K562 (cell line): ENCODE results near the gene ATG7. TPM values are rescaled to one million over a fixed set of nuclear protein-coding genes. Genes with fewer than 3 reads are reported as not detected.

Experiments
- ATAC-seq: fragments of 200-7000 bp; cut with Tn5 transposase; 3 replicates; pipeline ENCODE4 v1.9.1; 2020; ENCODE audit warnings: moderate library complexity
- BruUV-seq: library from RNA; stranded (reverse); fragments of 400-500 nt; replicated peaks from 2 replicates; lab custom pipeline; 2021; lab: Mats Ljungman, UMichigan
- CTCF ChIA-PET: fragments of 300-600 bp; formaldehyde crosslinking; extraction: SDS; loops from one replicate; lab custom pipeline; 2021; ENCODE audit warnings: low intra/inter-chr PET ratio; lab: Yijun Ruan, JAX
- POLR2A ChIA-PET: fragments of 300-600, 350-650 bp; sonication (Branson Sonifier 250); formaldehyde crosslinking; extraction: SDS; loops from one replicate; lab custom pipeline; 2021; ENCODE audit warnings: antibody characterized with exemption, inconsistent platforms; lab: Yijun Ruan, JAX
- DNase-seq, 4 experiments: peaks; one replicate each; pipeline versions ENCODE4 v3.0.0 to v3.0.0-alpha.2; 2011 to 2018; ENCODE audit warnings: low spot score in 3 of 4, mixed read lengths in 3 of 4; ENCODE audit errors: extremely low read depth in 1 of 4
- FAIRE-seq: peaks from 2 replicates; lab custom pipeline; 2011; peaks lifted over from hg19 to GRCh38; lab: Jason Lieb, UNC
- H2AFZ ChIP-seq: 2 replicates; pipeline ENCODE4 v1.6.0; 2011; ENCODE audit warnings: low read depth, low read length, control low read depth, inconsistent platforms
- H3K27ac ChIP-seq: fragments of 200-600 bp; 3 replicates; pipeline ENCODE4 v1.8.0; 2011; ENCODE audit warnings: low read depth, mild to moderate bottlenecking, control low read depth, inconsistent platforms, low read length, moderate library complexity, mixed read lengths; ENCODE audit errors: extremely low read depth
- H3K27me3 ChIP-seq, 2 experiments: fragments of 300-600 bp in 1 of 2; 2 replicates in 1 of 2; 3 replicates in 1 of 2; pipeline versions ENCODE4 v1.6.0 to v1.8.0; 2011; ENCODE audit warnings: inconsistent platforms in 2 of 2, low read length in 2 of 2, mild to moderate bottlenecking in 1 of 2, mixed read lengths in 1 of 2, moderate library complexity in 1 of 2; ENCODE audit not compliant: control insufficient read depth in 2 of 2, insufficient read depth in 2 of 2
- H3K36me3 ChIP-seq: fragments of 300-600 bp; 3 replicates; pipeline ENCODE4 v1.8.0; 2011; ENCODE audit warnings: mild to moderate bottlenecking, low read length, inconsistent platforms; ENCODE audit not compliant: control insufficient read depth, insufficient read depth
- H3K4me1 ChIP-seq, 2 experiments: fragments of 200-600 bp in 1 of 2; replicated peaks in 1 of 2; 2 replicates in 1 of 2; 3 replicates in 1 of 2; pipeline versions ENCODE4 v1.5.1 to v1.8.0; 2011; ENCODE audit warnings: inconsistent platforms in 2 of 2, low read length in 2 of 2, mild to moderate bottlenecking in 1 of 2, mixed read lengths in 1 of 2, moderate library complexity in 1 of 2; ENCODE audit not compliant: control insufficient read depth in 2 of 2, insufficient read depth in 2 of 2
- H3K4me2 ChIP-seq: 2 replicates; pipeline ENCODE4 v1.6.1; 2011; ENCODE audit warnings: low read length, control low read depth, inconsistent platforms, mixed read lengths; ENCODE audit not compliant: insufficient read depth
- H3K4me3 ChIP-seq: fragments of 200-600 bp; sonication (generic), shearing (Covaris generic); 2 replicates; pipeline ENCODE4 v1.5.1; 2016; ENCODE audit warnings: control low read depth, inconsistent platforms
- H3K79me2 ChIP-seq: fragments of 200-600 bp; 3 replicates; pipeline ENCODE4 v1.8.0; 2011; ENCODE audit warnings: low read length, inconsistent platforms; ENCODE audit not compliant: control insufficient read depth, insufficient read depth
- H3K9ac ChIP-seq, 2 experiments: 2 replicates each; pipeline versions ENCODE4 v1.6.0 to v1.6.1; 2011; ENCODE audit warnings: low read depth in 2 of 2, low read length in 2 of 2, control low read depth in 1 of 2, inconsistent platforms in 1 of 2, mild to moderate bottlenecking in 1 of 2, mixed read lengths in 1 of 2; ENCODE audit not compliant: insufficient read depth in 1 of 2
- H3K9me1 ChIP-seq: one replicate; pipeline ENCODE4 v1.6.0; 2011; ENCODE audit warnings: inconsistent platforms, mild to moderate bottlenecking, low read length, moderate library complexity; ENCODE audit not compliant: control insufficient read depth, insufficient read depth
- H3K9me3 ChIP-seq: replicated peaks from 2 replicates; pipeline ENCODE4 v1.5.1; 2011; ENCODE audit warnings: low read depth, low read length, inconsistent platforms; ENCODE audit not compliant: control insufficient read depth, insufficient read depth
- H4K20me1 ChIP-seq: replicated peaks from 2 replicates; pipeline ENCODE4 v1.6.1; 2011; ENCODE audit warnings: low read length, inconsistent platforms, mixed read lengths; ENCODE audit not compliant: control insufficient read depth, insufficient read depth
- CCAR2 ChIP-seq: fragments of 200-400 bp; formaldehyde crosslinking; IDR thresholded peaks from 2 replicates; pipeline ENCODE4 v1.6.1; 2017; ENCODE audit warnings: mild to moderate bottlenecking, low read depth, low read length
- L3MBTL2 ChIP-seq: fragments of 450-650 bp; IDR thresholded peaks from 2 replicates; pipeline ENCODE4 v1.6.1; 2016; ENCODE audit warnings: mild to moderate bottlenecking, moderate library complexity
- TAF15 ChIP-seq: fragments of 200-400 bp; formaldehyde crosslinking; IDR thresholded peaks from 2 replicates; pipeline ENCODE4 v1.6.1; 2017; ENCODE audit warnings: mild to moderate bottlenecking, low read depth, low read length, moderate library complexity
- ZNF140 ChIP-seq: fragments of 250-450 bp; sonication (Bioruptor Pico); IDR thresholded peaks from 2 replicates; pipeline ENCODE4 v1.8.0; 2021; ENCODE audit warnings: moderate library complexity, mild to moderate bottlenecking, inconsistent platforms
- ZNF551 ChIP-seq: fragments of 250-450 bp; sonication (Bioruptor Pico); IDR thresholded peaks from 2 replicates; pipeline ENCODE4 v1.5.0; 2021; ENCODE audit warnings: mild to moderate bottlenecking, moderate library complexity
- ZNF830 ChIP-seq: fragments of 250-450 bp; sonication (Bioruptor Pico); IDR thresholded peaks from 2 replicates; pipeline ENCODE4 v1.5.0; 2021; ENCODE audit warnings: mild to moderate bottlenecking
- WGBS: fragments of 100-300 bp; shearing (Covaris generic); methylation state at CpG from one replicate; pipeline ENCODE4 v1.1.6; 2016; ENCODE audit warnings: low coverage, mixed read lengths; ENCODE audit not compliant: insufficient coverage; ENCODE audit errors: missing lambda C conversion rate; 5-methylcytosine and 5-hydroxymethylcytosine counted together
- in situ Hi-C: fragments of 300-500 bp; cut with MboI; formaldehyde crosslinking; loops from 4 replicates; pipeline ENCODE4 v1.15.0; 2018; ENCODE audit warnings: inconsistent platforms, mixed read lengths
- intact Hi-C: fragments of 100-400 bp; cut with micrococcal nuclease; formaldehyde crosslinking; loops from 2 replicates; pipeline ENCODE4 v1.14.2; 2022
- polyA plus RNA-seq, 8 experiments: library from polyadenylated mRNA; depleted of rRNA in 4 of 8; stranded (reverse) in 5 of 8; unstranded in 3 of 8; fragments of >200 nt; fragmentation: Nextera tagmentation in 2 of 8; fragmentation: Illumina TruSeq in 1 of 8; extraction: Ambion mirVana in 2 of 8; extraction: Trizol in 1 of 8; gene quantifications; 2 replicates each; pipeline versions ENCODE4 v1.2.1 to v1.2.3, GENCODE V29; 2011 to 2014; ENCODE audit warnings: inconsistent platforms in 1 of 8, missing spikeins in 1 of 8
- total RNA-seq, 7 experiments: library from RNA; depleted of rRNA in 6 of 7; stranded (reverse); fragments of >200 nt in 6 of 7; fragmentation: Illumina TruSeq in 2 of 7; extraction: Trizol in 2 of 7; gene quantifications; 2 replicates each; pipeline versions ENCODE4 v1.2.1 to v1.2.3, GENCODE V29; 2011 to 2021; ENCODE audit warnings: low replicate concordance in 1 of 7
- TF ChIP-seq, protein P1 (sequence below): fragments of 450-650 bp; formaldehyde crosslinking; IDR thresholded peaks from 2 replicates; pipeline ENCODE4 v1.4.0; 2020; ENCODE audit warnings: mild to moderate bottlenecking, moderate library complexity

ATG7 gene
- total and polyA plus RNA-seq, 9 of the 15 experiments (the other 6 are each of a cell fraction or from before 2014, with no cell fraction given): 18.3 to 45.3 (median 33.6) TPM

DNA sequence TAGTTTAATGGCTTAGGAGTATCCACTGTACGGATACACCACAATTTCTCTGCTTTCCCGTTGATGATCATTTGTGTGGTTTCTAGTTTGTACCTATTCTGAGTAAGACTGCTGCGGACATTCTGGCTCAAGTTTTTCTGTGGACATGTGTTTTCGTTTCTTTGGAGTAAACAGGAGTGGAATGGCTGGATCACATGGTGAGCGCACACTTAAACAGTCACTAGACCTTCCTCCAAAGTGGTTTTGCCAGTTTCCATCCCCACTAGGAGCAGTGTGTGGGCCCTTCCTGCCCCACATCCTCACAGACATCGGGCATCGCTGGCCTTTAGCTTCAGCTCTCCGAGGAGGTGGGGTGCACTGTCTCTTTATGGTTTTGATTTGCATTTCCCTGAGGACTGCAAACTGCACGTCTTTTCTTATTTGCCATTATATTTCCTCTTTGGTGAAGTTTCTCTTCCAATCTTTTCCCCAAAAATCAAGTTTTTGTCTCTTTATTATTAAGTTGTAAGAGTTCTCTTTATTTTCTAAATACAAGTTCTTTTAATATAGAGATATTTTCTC, 277.5 kb downstream of the ATG7 start:
- H3K27ac ChIP-seq: no peak overlapping the region
- BruUV-seq: no TSS peak
- H3K4me2 ChIP-seq: no peak overlapping the region
- no peak for DNase-seq
- no peak overlapping the region for H3K4me3 ChIP-seq
- POLR2A ChIA-PET: no interaction called here
- TF ChIP-seq, protein P1, sequence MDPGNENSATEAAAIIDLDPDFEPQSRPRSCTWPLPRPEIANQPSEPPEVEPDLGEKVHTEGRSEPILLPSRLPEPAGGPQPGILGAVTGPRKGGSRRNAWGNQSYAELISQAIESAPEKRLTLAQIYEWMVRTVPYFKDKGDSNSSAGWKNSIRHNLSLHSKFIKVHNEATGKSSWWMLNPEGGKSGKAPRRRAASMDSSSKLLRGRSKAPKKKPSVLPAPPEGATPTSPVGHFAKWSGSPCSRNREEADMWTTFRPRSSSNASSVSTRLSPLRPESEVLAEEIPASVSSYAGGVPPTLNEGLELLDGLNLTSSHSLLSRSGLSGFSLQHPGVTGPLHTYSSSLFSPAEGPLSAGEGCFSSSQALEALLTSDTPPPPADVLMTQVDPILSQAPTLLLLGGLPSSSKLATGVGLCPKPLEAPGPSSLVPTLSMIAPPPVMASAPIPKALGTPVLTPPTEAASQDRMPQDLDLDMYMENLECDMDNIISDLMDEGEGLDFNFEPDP (CRISPR knock-in tag): no peak
- TF ChIP-seq CCAR2: no peak
- TF ChIP-seq L3MBTL2: no peak
- no peak for TF ChIP-seq ZNF551
- TF ChIP-seq TAF15: no peak
- TF ChIP-seq ZNF830 (CRISPR knock-in tag): no peak
- TF ChIP-seq ZNF140 (CRISPR knock-in tag): no peak
- TF ChIP-seq, all 486 proteins: peak for 0
- Histone ChIP-seq H4K20me1 (no peaks in the 10 kb centered on the region), H3K9me1 (no peaks in the 10 kb centered on the region), H3K9ac (no peak overlapping the region), H3K27me3 (no peaks in the 10 kb centered on the region), H3K36me3 (no peaks in the 10 kb centered on the region), H3K79me2 (no peaks in the 10 kb centered on the region), H3K9me3 (no peaks in the 10 kb centered on the region), H3K4me1 (peaks cover 0 to 5% of the 10 kb centered on the region in 2 experiments; a peak in 2 of 5 replicates), H2AFZ (no peak overlapping the region)
- CTCF ChIA-PET: no interaction called here
- 57% methylated on average over 9 of the region's 9 CpGs for WGBS
- in situ Hi-C loops: no loop called here
- FAIRE-seq: no peak
- ATAC-seq: no peak
- intact Hi-C loops: loop anchor here (10.0 kb wide), 1 partner anchor 165 kb away; no protein-coding TSS in a partner anchor
